Stomach (tissue), 4 donors: ENCODE results near the gene CACNB2.

Source experiments
- CTCF ChIP-seq, 7 experiments: fragments of 450-650 bp in 4 of 7; fragments of 200-600 bp in 3 of 7; sonication (generic) in 3 of 7; IDR thresholded peaks; one replicate each; pipeline ENCODE4 v1.5.1; 2016 to 2019; ENCODE audit warnings: antibody characterized with exemption in 7 of 7, control low read depth in 2 of 7, mild to moderate bottlenecking in 1 of 7
- POLR2A ChIP-seq, 4 donors: fragments of 450-650 bp; IDR thresholded peaks; one replicate each; pipeline ENCODE4 v1.6.1; 2016; ENCODE audit warnings: antibody characterized with exemption in 4 of 4, control low read depth in 2 of 4, mild to moderate bottlenecking in 1 of 4, moderate library complexity in 1 of 4

GRCh38 chr10:18364987-18365775 lies 225.0 kb downstream of the CACNB2 start:
- TF ChIP-seq POLR2A (IDR thresholded peaks at IDR 0.05): no peak
- TF ChIP-seq CTCF (IDR thresholded peaks at IDR 0.05): no peak
